ENCODE results near the gene LRRC10B. TPM values are rescaled to one million over a fixed set of nuclear protein-coding genes. Genes with fewer than 3 reads are reported as not detected.
A peak's percentile ranks its signal among the peaks of the same experiment; 100 is the strongest.

LRRC10B gene
- polyA plus RNA-seq, 4 donors, result 0.22 to 2.6 (median 0.53) TPM; not detected in 1

DNA sequence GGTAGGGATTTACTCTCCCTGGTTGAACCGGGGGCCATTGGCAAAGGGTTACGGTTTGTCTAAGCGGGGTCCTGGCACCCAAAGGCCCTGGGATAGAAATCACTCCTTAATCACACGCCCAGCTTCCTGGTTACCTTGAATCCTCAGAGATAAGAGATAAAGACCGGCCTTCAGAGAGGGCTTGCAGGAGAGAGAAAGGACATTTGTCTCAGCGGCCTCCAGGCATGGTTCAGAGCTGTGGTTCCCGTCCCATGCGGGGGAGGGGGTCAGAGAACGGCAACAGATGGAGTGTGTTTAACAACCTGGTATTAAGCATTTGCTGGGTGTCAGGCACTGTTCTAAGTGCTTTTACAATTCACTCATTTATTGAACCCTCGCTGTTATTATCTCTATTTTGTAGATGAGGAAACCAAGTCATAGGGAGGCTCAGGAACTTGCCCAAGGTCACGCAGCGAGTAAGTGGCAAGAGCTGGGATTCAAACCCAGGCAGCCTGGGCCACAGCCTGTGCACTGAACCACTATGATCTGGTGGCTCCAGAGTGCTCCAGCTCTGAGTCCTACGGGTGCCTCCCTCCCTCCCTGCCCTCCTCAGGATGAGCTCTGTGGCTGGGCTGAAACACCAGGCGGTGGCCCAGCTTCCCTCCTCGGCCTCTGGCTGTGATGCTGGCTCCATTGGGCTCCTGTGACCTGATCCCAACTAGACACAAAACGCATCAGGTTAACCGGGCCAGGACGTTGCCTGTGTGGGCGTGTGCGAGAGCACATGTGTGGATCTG is 18.6 kb downstream of the LRRC10B start:
- H3K4me3 ChIP-seq (ENCODE audit: low read depth in 1 of 3, low read length in 3 of 3), result no peak overlapping the region
- peaks cover 0 to 23% (median 1%) of the 10 kb centered on the region in 3 donors for H3K4me1 ChIP-seq (ENCODE audit: control insufficient read depth in 3 of 3, insufficient read depth in 2 of 3, low read depth in 1 of 3, low read length in 2 of 3)
- no peak overlapping the region for H3K27ac ChIP-seq (ENCODE audit: low read depth in 1 of 3, low read length in 2 of 3)
- DNase-seq (no peak), FAIRE-seq (no peak)
- H3K27me3 ChIP-seq (ENCODE audit: control insufficient read depth in 3 of 3, insufficient read depth in 3 of 3, low read length in 3 of 3), result peaks cover 0 to 3% (median 1%) of the 10 kb centered on the region in 3 donors
- peaks cover 0 to 22% (median 0%) of the 10 kb centered on the region in 3 donors for H3K36me3 ChIP-seq (ENCODE audit: control insufficient read depth in 3 of 3, insufficient read depth in 2 of 3, low read depth in 1 of 3, low read length in 3 of 3)
- WGBS, 3 donors, result 39 to 67% (median 45%) methylated on average over 20 of the region's 20 CpGs
- H3K9me3 ChIP-seq (ENCODE audit: control insufficient read depth in 2 of 2, insufficient read depth in 1 of 2, low read depth in 1 of 2, low read length in 1 of 2), result no peaks in the 10 kb centered on the region

DNA sequence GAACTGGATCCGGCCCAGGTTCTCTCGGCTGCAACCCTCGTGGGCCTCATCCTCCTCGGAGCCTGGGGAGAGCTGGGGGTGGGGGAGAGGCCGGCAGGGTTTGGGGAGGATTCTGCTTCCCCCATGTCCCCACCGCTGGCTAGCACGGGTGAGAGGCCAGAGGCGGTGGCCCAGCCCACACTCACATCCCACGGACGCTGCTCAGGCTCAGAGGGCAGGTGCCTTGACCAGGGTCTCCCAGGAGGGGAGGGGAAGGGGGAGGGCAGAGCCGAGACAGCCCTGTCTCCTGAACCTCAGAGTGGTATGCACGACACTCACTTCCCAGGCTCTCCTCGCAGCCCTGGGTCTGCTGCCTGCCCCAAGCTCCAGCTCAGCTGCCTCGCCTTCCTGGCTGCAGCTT is 19.6 kb downstream of the LRRC10B start:
- Histone ChIP-seq H3K4me3 (ENCODE audit: low read depth in 1 of 3, low read length in 3 of 3) (no peak overlapping the region), H3K27ac (ENCODE audit: low read depth in 1 of 3, low read length in 2 of 3) (no peak overlapping the region), H3K27me3 (ENCODE audit: control insufficient read depth in 3 of 3, insufficient read depth in 3 of 3, low read length in 3 of 3) (peaks cover 0 to 3% (median 1%) of the 10 kb centered on the region in 3 donors), H3K9me3 (ENCODE audit: control insufficient read depth in 2 of 2, insufficient read depth in 1 of 2, low read depth in 1 of 2, low read length in 1 of 2) (no peaks in the 10 kb centered on the region), H3K36me3 (ENCODE audit: control insufficient read depth in 3 of 3, insufficient read depth in 2 of 3, low read depth in 1 of 3, low read length in 3 of 3) (peaks cover 0 to 17% (median 0%) of the 10 kb centered on the region in 3 donors), H3K4me1 (ENCODE audit: control insufficient read depth in 3 of 3, insufficient read depth in 2 of 3, low read depth in 1 of 3, low read length in 2 of 3) (peaks cover 0 to 33% (median 4%) of the 10 kb centered on the region in 3 donors)
- 59 to 75% (median 60%) methylated on average over 13 to 14 of the region's 14 CpGs for WGBS, 3 donors
- DNase-seq (no peak), FAIRE-seq (no peak)

DNA sequence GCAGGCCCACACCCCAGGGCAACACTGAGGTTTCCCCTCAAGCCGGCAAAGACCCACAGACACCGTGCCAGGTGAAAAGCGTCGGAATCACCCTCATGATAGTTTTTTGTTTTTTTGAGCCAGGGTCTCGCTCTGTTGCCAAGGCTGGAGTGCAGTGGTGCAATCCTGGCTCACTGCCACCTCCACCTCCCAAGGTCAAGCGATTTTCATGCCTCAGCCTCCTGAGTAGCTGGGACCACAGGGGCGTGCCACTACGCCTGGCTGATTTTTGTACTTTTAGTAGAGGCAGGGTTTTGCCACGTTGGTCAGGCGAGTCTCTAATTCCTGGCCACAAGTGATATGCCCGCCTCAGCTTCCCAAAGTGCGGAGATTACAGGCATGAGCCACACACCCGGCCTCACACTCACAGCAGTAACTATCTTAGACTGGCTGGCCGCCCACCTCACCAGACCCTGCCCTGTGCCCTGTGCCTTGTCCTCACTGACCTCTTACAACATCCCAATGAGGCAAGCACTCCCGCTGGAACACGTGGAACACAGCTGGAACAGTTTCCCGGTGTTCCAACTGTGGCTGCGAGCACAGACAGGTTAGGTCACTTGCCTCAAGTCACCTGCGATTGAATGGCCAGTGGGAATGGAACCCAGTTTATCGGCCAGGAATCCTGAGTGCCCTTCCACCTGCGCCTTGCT is 21.1 kb downstream of the LRRC10B start:
- Histone ChIP-seq H3K4me1 (ENCODE audit: control insufficient read depth in 3 of 3, insufficient read depth in 2 of 3, low read depth in 1 of 3, low read length in 2 of 3) (peaks cover 0 to 48% (median 4%) of the 10 kb centered on the region in 3 donors), H3K4me3 (ENCODE audit: low read depth in 1 of 3, low read length in 3 of 3) (no peak overlapping the region), H3K9me3 (ENCODE audit: control insufficient read depth in 2 of 2, insufficient read depth in 1 of 2, low read depth in 1 of 2, low read length in 1 of 2) (no peaks in the 10 kb centered on the region), H3K36me3 (ENCODE audit: control insufficient read depth in 3 of 3, insufficient read depth in 2 of 3, low read depth in 1 of 3, low read length in 3 of 3) (peaks cover 0 to 12% (median 0%) of the 10 kb centered on the region in 3 donors), H3K27ac (ENCODE audit: low read depth in 1 of 3, low read length in 2 of 3) (no peak overlapping the region), H3K27me3 (ENCODE audit: control insufficient read depth in 3 of 3, insufficient read depth in 3 of 3, low read length in 3 of 3) (peaks cover 0 to 5% (median 1%) of the 10 kb centered on the region in 3 donors)
- DNase-seq (peak in 1 of 2 donors; percentile 53), FAIRE-seq (no peak)
- 37 to 81% (median 57%) methylated on average over 21 of the region's 21 CpGs for WGBS, 3 donors

DNA sequence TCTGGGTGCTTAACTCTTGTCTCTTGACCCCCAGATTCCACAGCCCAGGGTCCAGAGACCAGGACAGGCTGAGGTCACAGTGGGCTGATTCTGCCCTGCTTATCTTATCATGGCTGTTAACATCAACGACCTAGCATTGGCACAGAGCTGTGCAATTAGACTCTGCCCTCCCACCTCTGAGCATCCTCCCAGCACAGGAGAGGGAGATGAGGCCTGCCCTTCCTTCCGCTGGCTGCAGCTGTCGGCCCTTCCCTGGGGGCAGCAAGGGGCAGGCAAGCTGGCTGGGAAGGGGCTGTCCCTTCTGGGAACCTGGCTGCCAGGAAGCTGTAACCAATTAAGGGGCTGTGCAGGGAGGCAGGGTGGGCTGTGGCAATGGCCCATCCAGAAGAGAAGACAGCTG is 22.5 kb downstream of the LRRC10B start:
- H3K4me1 ChIP-seq (ENCODE audit: control insufficient read depth in 3 of 3, insufficient read depth in 2 of 3, low read depth in 1 of 3, low read length in 2 of 3), result peaks cover 0 to 52% (median 4%) of the 10 kb centered on the region in 3 donors
- 11 to 32% (median 12%) methylated on average over 3 of the region's 3 CpGs for WGBS, 3 donors
- H3K9me3 ChIP-seq (ENCODE audit: control insufficient read depth in 2 of 2, insufficient read depth in 1 of 2, low read depth in 1 of 2, low read length in 1 of 2), result no peaks in the 10 kb centered on the region
- FAIRE-seq (no peak), DNase-seq (peak; percentile 41 to 73)
- H3K27me3 ChIP-seq (ENCODE audit: control insufficient read depth in 3 of 3, insufficient read depth in 3 of 3, low read length in 3 of 3), result peaks cover 0 to 2% (median 1%) of the 10 kb centered on the region in 3 donors
- H3K27ac ChIP-seq (ENCODE audit: low read depth in 1 of 3, low read length in 2 of 3), result peak overlapping the region in 1 of 3 donors; percentile 1
- no peak overlapping the region for H3K4me3 ChIP-seq (ENCODE audit: low read depth in 1 of 3, low read length in 3 of 3)
- H3K36me3 ChIP-seq (ENCODE audit: control insufficient read depth in 3 of 3, insufficient read depth in 2 of 3, low read depth in 1 of 3, low read length in 3 of 3), result peaks cover 0 to 12% (median 0%) of the 10 kb centered on the region in 3 donors

DNA sequence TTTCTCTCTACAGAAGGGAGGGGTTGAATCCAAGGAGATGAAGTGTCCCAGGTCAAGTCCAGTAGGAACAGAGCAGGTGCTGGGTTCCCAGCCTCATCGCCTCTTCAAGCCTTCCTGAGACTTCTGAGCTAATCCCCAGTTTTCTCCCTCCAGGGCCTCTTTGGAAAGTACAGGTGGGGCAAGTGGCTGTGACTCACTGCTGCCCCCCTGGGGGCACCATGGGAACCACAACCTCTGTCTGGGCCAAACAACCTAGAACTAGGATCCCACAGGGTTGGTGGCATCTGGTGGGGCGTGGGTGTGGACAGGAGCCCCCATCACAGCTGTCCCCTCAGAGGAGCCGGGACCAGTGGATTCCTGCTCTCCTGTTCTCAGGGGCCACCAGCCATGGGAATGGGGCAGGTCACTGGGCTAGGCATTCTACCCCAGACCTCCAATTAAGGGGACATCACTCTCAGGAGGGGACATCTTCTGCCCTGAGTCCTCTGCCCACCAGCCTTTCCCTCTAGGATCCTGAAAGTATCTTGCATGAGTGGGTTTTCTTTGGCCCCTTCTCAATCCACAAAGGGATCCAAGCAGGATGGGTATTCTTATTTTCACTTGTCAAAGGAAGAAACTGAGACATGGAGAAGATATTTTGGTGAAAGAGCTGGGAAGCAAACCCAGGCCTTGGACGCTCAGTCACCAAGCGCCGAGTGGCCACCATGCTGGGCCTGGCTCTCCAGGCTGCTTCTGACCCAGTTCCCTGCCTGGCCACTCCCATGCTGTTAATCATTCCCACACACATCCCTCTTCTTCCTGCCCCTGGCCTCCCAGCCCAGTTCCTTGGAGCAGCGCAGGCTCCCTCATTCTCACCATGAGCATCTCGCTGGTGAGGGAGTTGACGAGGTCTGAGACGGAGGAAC is 23.8 kb downstream of the LRRC10B start:
- Histone ChIP-seq H3K27ac (ENCODE audit: low read depth in 1 of 3, low read length in 2 of 3) (peak overlapping the region in 1 of 3 donors; percentile 48), H3K9me3 (ENCODE audit: control insufficient read depth in 2 of 2, insufficient read depth in 1 of 2, low read depth in 1 of 2, low read length in 1 of 2) (no peaks in the 10 kb centered on the region), H3K4me1 (ENCODE audit: control insufficient read depth in 3 of 3, insufficient read depth in 2 of 3, low read depth in 1 of 3, low read length in 2 of 3) (peaks cover 0 to 52% (median 4%) of the 10 kb centered on the region in 3 donors), H3K4me3 (ENCODE audit: low read depth in 1 of 3, low read length in 3 of 3) (no peak overlapping the region), H3K27me3 (ENCODE audit: control insufficient read depth in 3 of 3, insufficient read depth in 3 of 3, low read length in 3 of 3) (peaks cover 0 to 5% (median 1%) of the 10 kb centered on the region in 3 donors), H3K36me3 (ENCODE audit: control insufficient read depth in 3 of 3, insufficient read depth in 2 of 3, low read depth in 1 of 3, low read length in 3 of 3) (peaks cover 0 to 6% (median 0%) of the 10 kb centered on the region in 3 donors)
- peak; percentile 47 to 79 for DNase-seq
- no peak for FAIRE-seq
- WGBS, 3 donors, result 39 to 70% (median 50%) methylated on average over 10 of the region's 10 CpGs

DNA sequence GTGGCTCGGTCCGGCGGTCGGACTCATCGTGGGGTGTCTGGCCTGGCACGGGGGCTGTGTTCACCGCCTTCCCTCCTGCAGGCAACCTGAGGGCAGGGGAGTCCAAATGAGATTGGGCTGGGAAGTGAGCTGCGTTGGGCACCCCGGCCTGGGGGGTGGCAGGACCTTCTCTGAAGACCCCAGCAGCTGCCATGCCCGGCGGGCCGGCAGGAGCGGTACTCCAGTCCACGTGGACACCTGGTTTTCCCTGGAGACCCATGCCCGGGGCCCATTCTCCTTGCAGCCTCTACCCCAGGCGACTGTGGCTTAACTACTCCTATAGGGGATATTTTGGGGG is 24.5 kb downstream of the LRRC10B start:
- DNase-seq (no peak), FAIRE-seq (no peak)
- no peak overlapping the region for H3K4me3 ChIP-seq (ENCODE audit: low read depth in 1 of 3, low read length in 3 of 3)
- H3K36me3 ChIP-seq (ENCODE audit: control insufficient read depth in 3 of 3, insufficient read depth in 2 of 3, low read depth in 1 of 3, low read length in 3 of 3), result peaks cover 0 to 4% (median 0%) of the 10 kb centered on the region in 3 donors
- H3K27ac ChIP-seq (ENCODE audit: low read depth in 1 of 3, low read length in 2 of 3), result peak overlapping the region in 1 of 3 donors; percentile 48
- H3K9me3 ChIP-seq (ENCODE audit: control insufficient read depth in 2 of 2, insufficient read depth in 1 of 2, low read depth in 1 of 2, low read length in 1 of 2), result no peaks in the 10 kb centered on the region
- peaks cover 0 to 5% (median 1%) of the 10 kb centered on the region in 3 donors for H3K27me3 ChIP-seq (ENCODE audit: control insufficient read depth in 3 of 3, insufficient read depth in 3 of 3, low read length in 3 of 3)
- peaks cover 0 to 52% (median 4%) of the 10 kb centered on the region in 3 donors for H3K4me1 ChIP-seq (ENCODE audit: control insufficient read depth in 3 of 3, insufficient read depth in 2 of 3, low read depth in 1 of 3, low read length in 2 of 3)
- WGBS, 3 donors, result 87 to 88% (median 88%) methylated on average over 11 to 16 of the region's 16 CpGs

DNA sequence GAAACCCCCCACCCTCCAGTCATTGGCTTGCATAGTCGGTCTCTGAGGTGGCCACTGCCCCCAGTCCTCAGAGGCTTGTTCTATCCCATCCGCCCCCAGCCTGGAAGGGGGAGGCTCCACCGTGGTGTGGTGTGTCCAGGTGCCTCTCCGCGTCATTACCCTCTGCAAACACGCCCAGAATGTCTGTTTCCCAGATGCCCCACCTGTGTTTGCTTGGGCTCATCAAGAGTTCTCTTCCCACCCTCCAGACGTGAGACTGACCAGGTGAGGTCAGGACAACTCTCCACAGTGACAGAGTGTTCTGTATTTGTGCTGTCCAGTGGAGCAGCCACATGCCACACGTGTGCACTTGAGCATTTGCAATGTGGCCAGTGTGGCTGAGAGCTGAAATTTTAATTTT is 24.9 kb downstream of the LRRC10B start:
- Histone ChIP-seq H3K4me1 (ENCODE audit: control insufficient read depth in 3 of 3, insufficient read depth in 2 of 3, low read depth in 1 of 3, low read length in 2 of 3) (peaks cover 0 to 52% (median 4%) of the 10 kb centered on the region in 3 donors), H3K27ac (ENCODE audit: low read depth in 1 of 3, low read length in 2 of 3) (peak overlapping the region in 1 of 3 donors; percentile 48), H3K36me3 (ENCODE audit: control insufficient read depth in 3 of 3, insufficient read depth in 2 of 3, low read depth in 1 of 3, low read length in 3 of 3) (peaks cover 0 to 4% (median 0%) of the 10 kb centered on the region in 3 donors), H3K27me3 (ENCODE audit: control insufficient read depth in 3 of 3, insufficient read depth in 3 of 3, low read length in 3 of 3) (peaks cover 0 to 5% (median 1%) of the 10 kb centered on the region in 3 donors), H3K4me3 (ENCODE audit: low read depth in 1 of 3, low read length in 3 of 3) (no peak overlapping the region), H3K9me3 (ENCODE audit: control insufficient read depth in 2 of 2, insufficient read depth in 1 of 2, low read depth in 1 of 2, low read length in 1 of 2) (no peaks in the 10 kb centered on the region)
- peak; percentile 61 to 64 for DNase-seq
- no peak for FAIRE-seq
- 31 to 64% (median 55%) methylated on average over 8 of the region's 8 CpGs for WGBS, 3 donors

All from small intestine (tissue), 7 donors.